IPS-18c (cell line): Measurements from ENCODE around the gene CD300LD.

ENCODE experiments used
- H3K4me3 ChIP-seq: 2 replicates; pipeline ENCODE4 v1.7.0; 2013; ENCODE audit warnings: low read depth, mild to moderate bottlenecking, low read length, moderate library complexity; ENCODE audit not compliant: insufficient read depth
- H3K9me3 ChIP-seq: one replicate; pipeline ENCODE4 v1.6.1; 2013; ENCODE audit warnings: mild to moderate bottlenecking, low read length, moderate library complexity; ENCODE audit not compliant: control insufficient read depth, insufficient read depth

The CD300LD gene

DNA sequence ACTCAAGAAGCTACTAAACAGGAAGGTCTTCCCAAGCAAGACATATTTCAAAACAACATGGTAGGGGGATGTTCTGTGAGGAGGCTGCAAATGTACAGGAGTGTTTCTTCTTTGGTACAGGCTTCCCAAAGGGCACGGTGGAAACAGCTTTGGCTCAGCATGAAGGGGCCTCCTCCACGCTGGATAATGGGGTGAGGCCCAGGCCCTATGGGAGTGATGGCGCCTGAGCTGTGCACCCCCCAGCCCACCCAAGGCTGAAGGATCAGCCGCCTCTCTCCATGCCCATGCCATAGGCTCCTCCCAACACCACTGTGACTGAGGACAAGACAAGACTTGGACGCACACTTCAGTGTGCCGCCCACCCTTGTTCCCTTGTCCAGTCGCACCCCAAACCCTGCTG lies 24.6 kb upstream of the CD300LD start:
- no peaks in the 10 kb centered on the region for H3K9me3 ChIP-seq
- H3K4me3 ChIP-seq: no peak overlapping the region

DNA sequence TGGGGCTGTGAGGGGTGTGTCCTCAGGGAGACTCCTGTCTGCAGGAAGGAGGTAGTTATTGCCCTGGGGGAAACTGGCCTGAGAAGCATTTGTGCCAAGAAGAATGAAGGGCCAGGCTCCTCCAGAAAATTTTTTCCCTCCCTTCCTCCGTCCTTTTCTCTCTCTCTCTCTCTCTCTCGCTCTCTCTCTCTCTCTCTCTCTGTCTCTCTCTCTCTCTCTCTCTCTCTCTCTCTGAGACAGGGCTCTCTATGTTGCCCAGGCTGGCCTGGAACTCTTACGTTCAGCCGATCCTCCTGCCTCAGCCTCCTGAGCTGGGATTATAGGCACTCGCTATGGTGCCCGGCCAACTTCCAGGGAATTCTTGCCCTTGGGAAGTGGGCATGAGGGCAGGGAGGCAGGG lies 20.0 kb upstream of the CD300LD start:
- no peak overlapping the region for H3K4me3 ChIP-seq
- no peaks in the 10 kb centered on the region for H3K9me3 ChIP-seq

DNA sequence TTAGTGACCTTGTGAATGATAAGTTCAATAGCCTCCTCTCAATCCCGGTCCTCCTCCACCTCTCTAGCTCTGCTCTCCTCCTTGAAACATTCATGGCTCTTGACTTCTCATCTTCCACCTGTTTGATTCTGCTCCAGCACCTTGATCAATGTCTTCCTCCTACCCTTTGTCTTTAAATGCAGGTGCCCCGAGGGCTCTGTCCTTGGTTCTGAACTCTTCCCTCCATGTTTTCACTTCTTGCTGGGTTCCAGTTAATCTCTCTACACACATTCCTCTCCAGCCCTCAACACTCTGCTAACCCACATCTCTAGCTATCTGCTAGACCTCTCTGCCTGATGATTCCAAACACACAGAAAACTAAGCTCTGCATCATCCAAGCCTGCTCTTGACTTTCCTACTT lies 18.0 kb upstream of the CD300LD start:
- H3K9me3 ChIP-seq: no peaks in the 10 kb centered on the region
- H3K4me3 ChIP-seq: no peak overlapping the region

DNA sequence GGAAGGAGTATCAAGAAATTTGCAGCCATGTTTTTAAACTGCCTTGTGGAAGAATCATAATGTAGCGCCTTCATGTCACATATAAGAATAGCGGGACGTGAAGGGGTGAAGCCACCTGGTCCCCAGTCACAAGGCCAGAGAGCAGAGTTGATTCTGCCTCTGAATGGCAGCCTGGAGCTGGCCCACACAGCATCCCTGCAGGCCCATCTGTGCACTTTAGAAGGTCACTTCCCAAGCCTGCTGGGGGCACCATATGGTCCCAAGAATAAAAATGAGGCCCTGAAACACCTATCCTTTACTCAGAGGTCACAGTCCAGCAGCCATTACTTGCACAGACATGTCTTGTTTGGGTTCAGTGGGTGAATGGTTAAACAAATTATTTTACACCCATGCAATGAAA lies 16.4 kb upstream of the CD300LD start:
- no peaks in the 10 kb centered on the region for H3K9me3 ChIP-seq
- H3K4me3 ChIP-seq: no peak overlapping the region

DNA sequence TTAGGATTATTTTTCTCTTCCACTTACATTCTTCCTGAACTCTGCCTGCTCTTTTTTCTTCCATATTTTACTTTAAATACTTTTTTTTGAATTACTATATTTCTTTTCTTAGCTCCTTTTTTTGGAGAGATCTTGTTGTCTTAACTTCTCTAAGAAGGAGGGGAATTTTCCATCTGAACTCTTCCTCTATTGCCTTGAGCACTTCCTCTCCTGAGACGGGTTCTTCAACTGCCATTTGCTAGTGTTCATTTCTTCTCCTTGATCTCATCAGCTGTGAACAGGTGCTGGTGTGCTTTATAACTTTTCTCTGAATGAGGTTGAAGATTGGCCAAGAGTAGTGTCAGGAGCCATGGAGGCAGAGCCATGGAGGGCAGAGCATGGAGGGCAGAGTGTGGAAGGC lies 15.1 kb upstream of the CD300LD start:
- no peak overlapping the region for H3K4me3 ChIP-seq

DNA sequence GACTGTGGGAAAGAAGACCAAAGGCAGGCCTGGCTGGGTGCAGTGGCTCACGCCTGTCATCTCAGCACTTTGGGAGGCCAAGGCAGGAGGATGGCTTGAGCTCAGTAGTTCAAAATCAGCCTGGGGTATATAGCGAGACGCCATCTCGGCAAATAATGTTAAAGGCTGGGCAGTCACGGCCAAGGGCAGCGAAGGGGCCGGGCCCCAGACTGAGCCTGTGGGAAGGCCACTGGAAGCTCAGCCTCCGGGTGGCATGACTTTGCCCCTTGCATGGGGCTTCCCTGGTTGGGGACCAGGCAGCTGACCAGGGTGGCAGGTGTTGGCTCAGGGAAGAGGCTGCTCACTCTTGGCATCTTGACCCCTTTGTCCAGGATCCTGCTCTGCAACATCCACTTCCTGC lies 14.0 kb upstream of the CD300LD start:
- Histone ChIP-seq H3K4me3 (no peak overlapping the region), H3K9me3 (no peaks in the 10 kb centered on the region)

More for the DNA sequence above, 15.1 kb upstream of the CD300LD start:
- H3K9me3 ChIP-seq: no peaks in the 10 kb centered on the region

DNA sequence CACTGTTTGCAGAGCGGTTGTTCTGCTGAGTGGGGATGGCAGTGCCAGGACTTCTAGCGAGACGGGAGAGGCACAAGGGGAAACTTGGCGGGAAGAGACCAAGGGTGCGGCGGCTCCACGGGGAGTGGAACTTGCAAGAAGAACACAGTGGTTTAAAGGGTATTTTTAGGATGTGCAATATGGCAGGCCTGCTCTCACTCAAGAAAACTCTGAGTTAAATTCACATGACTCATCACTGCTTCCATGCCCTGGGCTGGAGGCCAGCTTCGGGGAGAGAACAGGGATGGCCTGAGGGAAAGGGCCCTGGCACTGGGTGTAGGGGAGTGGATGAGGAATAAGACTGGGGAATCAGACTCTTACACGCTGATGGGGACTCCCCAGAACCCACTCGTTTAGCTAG lies 13.3 kb upstream of the CD300LD start:
- no peaks in the 10 kb centered on the region for H3K9me3 ChIP-seq
- no peak overlapping the region for H3K4me3 ChIP-seq

DNA sequence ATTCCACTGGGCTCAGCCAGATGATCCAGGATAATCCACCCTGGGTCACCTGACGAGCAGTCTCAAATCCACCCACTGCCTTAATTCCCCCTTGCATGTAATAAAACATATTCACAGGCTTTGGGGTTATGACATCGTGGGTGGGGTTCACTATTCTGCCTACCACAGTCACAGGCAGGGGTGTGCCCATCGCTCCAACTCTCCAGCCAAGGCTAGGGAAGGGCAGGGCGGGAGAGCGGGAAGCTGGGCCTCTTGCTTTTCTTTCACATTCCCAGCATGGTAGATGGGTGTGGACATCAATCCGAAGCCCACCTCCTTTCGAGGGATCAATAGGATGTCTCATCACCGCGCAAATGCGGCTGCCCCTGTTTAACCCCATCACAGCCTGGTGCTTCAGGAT lies 12.7 kb upstream of the CD300LD start:
- H3K9me3 ChIP-seq: no peaks in the 10 kb centered on the region

DNA sequence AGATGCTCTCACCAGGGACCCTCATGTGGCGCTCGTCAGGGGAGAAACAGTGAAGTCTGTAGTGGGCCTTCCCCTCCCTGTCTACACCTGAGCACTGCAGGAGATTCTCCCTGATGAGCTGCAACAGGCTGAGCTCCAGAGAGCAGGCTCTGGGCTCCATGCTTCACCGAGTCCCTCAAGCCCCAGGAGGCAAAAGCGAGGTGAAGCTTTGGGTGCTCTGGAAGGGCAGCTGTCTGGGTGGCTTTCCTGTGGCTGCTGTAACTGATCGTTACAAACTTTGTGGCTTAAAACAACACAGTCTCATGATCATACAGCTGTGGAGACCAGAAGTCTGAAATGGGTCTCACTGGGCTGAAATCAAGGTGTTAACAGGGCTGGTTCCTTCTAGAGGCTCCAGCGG lies 12.1 kb upstream of the CD300LD start:
- Histone ChIP-seq H3K4me3 (no peak overlapping the region), H3K9me3 (no peaks in the 10 kb centered on the region)

More for the DNA sequence above, 12.7 kb upstream of the CD300LD start:
- no peak overlapping the region for H3K4me3 ChIP-seq

DNA sequence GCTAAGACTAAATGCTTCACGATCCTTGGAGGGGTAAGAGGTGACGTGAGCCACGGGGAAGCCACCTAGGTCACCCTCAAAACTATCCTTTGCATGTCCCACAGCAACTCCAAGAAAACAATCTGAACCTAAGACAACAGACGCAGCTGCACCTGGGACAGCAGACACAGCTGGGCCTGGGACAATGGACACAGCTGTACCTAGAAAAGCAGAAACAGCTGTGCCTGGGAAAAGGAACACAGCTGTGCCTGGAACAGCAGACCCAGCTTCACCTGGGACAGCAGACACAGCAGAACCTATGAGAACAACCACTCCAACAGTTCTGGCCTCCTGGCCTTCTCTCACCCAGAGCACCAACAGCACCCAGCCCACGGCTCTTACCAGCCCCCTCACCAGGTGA lies 11.7 kb upstream of the CD300LD start:
- Histone ChIP-seq H3K4me3 (no peak overlapping the region), H3K9me3 (no peaks in the 10 kb centered on the region)

DNA sequence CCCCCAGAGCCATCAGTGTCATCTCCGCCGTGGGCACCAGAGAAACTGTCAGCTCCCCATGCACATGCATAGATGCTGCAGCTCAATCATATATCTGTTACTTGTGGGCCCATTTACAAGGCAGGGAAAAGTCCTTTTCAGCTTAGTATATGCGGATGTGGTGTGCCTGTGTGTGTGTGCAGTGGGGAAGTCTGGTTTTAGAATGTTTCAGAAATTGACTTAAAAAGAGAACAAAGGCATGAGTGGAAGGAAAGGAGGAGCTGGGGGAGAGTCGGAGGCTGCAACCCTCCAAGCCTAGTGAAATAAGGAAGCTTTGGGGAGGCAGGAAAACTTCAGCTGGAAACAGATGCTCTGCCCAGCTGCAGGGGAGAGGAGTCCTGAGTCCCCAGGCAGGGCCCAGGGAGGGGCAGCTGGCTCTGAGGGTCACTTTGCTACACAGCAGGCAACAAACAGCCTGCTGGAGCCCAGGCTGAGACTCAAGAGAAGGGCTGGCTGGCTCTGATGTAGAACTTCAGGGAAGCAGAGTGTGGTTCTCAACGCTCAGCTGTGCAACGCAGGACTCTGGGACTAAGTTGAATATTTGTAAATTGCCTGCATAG lies 11.1 kb upstream of the CD300LD start:
- Histone ChIP-seq H3K9me3 (no peaks in the 10 kb centered on the region), H3K4me3 (no peak overlapping the region)

DNA sequence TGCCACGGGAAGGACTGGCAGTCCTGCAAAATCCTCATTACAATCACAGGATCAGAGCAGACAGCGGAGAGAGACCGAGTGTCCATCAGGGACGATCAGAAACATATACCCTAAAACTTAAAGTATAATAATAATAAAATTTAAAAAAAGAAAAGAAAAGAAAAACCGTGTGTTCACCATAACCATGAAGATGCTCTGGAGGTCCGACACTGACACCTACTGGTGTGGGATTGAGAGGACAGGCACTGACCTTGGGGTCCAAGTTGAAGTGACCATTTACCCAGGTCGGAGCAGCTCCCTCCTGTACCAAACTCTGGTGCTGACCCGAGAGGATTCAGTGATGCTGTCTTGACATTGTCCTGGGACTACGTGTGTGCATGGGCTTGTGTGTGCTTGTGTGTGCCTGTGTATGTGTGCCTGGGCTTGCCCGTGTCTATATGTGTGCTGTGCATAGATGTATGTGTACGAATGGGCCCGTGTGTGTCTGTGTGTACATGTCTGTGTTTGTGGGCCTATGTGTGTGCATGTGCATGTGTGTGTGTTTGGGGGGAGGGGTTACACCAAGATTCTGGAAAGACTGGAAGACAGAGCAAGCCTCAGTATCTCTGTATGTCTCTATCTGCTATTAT lies 10.0 kb upstream of the CD300LD start:
- H3K4me3 ChIP-seq: no peak overlapping the region
- no peaks in the 10 kb centered on the region for H3K9me3 ChIP-seq

DNA sequence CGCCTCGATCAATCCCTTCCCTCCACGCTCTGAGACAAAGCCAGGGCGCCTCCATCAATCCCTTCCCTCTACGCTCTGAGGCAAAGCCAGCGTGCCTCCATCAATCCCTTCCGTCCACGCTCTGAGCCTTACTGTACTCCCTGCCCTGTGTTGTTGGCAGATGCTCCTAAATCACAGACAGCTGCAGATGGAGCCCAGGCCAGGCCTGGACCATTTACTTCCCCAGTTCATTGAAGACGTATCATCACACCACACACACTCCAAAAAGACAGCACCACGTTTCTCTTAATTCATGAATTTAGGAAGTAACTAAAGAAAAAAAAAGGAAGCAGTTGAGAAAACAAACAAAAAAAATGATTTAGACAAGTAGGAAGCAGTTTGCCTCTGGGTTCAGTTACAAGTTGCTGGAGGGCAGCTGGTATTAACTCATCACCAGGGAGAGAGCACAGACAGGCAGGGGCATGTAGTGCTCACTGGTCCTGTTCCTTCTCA lies 7.4 kb upstream of the CD300LD start:
- Histone ChIP-seq H3K4me3 (no peak overlapping the region), H3K9me3 (no peaks in the 10 kb centered on the region)

DNA sequence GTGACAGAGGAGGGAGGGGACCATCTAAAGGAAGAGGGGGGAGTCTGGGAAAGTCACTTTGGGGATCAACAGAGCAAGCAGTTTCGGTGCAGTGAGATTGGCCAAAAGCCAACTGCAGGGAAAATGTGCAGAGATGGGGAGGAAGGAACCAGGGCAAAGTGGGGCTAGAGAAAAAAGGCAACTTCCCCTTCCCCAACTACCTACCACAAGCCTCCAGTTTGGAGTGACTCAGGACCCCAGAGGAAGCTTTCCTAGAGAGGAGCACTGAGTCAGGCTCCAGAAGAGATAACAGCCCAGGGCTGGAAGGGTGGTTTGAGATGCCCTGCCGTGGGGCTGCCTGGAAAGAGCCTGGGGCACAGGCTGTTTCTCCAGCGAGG lies 6.9 kb upstream of the CD300LD start:
- Histone ChIP-seq H3K4me3 (no peak overlapping the region), H3K9me3 (no peaks in the 10 kb centered on the region)

DNA sequence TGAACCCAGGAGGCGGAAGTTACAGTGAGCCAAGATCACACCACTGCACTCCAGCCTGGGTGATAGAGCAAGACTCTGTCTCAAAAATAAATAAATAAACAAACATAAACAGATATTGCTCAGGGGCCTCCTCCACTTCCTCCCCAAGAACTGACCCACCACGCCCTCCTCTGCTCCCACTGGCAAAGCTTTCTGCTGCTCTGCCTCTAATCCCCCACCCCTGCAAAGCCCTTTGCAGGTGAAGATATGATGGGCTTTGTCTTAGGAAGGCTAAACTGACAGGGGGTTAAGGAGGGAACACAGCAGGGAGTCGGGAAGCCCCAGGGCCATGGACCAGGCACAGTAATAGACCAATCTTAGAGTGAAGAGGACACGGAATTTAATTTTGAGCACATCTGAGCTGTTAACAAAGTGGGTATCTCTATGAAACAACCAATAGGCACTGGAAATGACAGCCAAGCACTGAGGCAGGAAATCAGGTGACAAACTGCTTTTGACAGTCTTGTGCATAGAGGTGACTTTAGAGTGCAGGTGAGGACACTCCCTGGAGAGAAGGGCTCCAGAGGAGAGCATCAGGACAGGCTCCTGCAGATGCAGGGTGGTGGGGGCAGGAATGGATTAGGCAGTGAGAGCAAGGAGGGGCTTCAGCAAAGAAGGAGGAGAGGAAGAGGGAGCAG lies 6.4 kb upstream of the CD300LD start:
- no peaks in the 10 kb centered on the region for H3K9me3 ChIP-seq
- H3K4me3 ChIP-seq: no peak overlapping the region

DNA sequence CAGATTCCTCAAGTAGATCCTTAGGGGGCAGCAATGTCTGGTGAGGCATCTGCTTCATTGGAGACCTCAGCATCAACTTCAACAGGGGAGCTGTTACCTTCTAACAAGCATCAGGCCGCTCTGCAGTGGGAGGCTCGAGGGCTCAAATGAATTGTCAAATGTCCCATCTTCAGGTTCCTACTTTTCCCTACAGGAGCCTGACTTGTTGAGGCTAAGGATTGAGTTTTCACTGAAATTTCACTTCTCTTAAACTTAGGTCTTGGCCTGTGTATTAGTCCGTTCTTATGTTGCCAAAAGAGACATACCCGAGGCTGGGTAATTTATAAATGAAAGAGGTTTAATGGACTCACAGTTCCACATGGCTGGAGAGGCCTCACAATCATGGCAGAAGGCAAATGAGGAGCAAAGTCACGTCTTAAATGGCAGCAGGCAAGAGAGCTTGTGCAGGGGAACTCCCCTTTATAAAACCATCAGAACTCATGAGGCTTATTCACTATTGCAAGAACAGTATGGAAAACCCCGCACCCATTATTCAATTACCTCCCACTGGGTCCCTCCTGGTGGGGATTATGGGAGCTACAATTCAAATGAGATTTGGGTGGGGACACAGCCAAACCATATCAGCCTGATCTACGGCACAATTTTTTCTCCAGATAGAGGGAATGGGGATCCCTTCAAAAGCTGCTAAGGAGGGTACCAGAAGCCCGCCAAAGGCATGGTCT lies 5.1 kb upstream of the CD300LD start:
- H3K9me3 ChIP-seq: no peaks in the 10 kb centered on the region
- no peak overlapping the region for H3K4me3 ChIP-seq

DNA sequence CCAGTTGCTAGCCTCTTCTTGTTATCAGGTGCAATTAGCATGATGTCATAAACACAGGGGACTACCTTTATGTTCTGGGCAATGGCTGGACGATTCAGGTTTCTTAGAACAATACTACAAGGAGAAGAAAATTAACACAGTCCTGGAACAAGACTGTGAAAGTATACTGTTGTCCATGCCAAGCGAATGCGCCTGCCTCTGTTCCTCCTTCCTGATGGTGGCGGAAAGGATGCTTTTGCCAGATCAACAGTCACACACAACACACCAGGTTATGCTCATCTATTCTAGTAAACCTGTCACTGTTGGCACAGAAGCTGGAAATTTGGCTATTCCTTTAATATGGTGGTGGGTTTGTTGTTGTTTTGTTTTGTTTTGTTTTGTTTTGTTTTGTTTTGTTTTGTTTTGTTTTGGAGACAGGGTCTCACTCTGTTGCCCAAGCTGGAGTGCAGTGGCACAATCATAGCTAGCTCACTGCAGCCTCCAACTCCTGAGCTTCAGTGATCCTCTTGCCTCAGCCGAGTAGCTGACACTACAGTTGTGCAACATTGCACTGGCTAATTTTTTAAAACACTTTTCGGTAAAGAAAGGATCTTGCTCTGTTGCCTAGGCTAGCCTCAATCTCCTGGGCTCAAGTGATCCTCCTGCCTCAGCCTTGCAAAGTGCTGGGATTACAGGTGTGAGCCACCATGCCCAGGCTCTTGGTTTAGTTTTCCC lies 3.1 kb upstream of the CD300LD start:
- Histone ChIP-seq H3K9me3 (no peaks in the 10 kb centered on the region), H3K4me3 (no peak overlapping the region)
